IPS-15b (cell line): Measurements from ENCODE around the gene YIF1A.
A peak's percentile ranks its signal among the peaks of the same experiment; 100 is the strongest.

ENCODE experiments used
- H3K27me3 ChIP-seq: one replicate; pipeline ENCODE4 v1.6.1; 2013; ENCODE audit warnings: low read length; ENCODE audit not compliant: control insufficient read depth, insufficient read depth
- H3K36me3 ChIP-seq: one replicate; pipeline ENCODE4 v1.6.1; 2013; ENCODE audit warnings: low read length; ENCODE audit not compliant: control insufficient read depth, insufficient read depth
- H3K4me1 ChIP-seq: one replicate; pipeline ENCODE4 v1.6.1; 2013; ENCODE audit warnings: mild to moderate bottlenecking, low read length; ENCODE audit not compliant: control insufficient read depth, insufficient read depth
- H3K4me3 ChIP-seq: one replicate; pipeline ENCODE4 v1.5.1; 2013; ENCODE audit warnings: low read depth, low read length
- H3K9ac ChIP-seq: one replicate; pipeline ENCODE4 v1.6.1; 2013; ENCODE audit warnings: low read depth, mild to moderate bottlenecking, low read length
- H3K9me3 ChIP-seq: one replicate; pipeline ENCODE4 v1.6.1; 2013; ENCODE audit warnings: mild to moderate bottlenecking, low read length; ENCODE audit not compliant: control insufficient read depth, insufficient read depth

YIF1A gene

DNA sequence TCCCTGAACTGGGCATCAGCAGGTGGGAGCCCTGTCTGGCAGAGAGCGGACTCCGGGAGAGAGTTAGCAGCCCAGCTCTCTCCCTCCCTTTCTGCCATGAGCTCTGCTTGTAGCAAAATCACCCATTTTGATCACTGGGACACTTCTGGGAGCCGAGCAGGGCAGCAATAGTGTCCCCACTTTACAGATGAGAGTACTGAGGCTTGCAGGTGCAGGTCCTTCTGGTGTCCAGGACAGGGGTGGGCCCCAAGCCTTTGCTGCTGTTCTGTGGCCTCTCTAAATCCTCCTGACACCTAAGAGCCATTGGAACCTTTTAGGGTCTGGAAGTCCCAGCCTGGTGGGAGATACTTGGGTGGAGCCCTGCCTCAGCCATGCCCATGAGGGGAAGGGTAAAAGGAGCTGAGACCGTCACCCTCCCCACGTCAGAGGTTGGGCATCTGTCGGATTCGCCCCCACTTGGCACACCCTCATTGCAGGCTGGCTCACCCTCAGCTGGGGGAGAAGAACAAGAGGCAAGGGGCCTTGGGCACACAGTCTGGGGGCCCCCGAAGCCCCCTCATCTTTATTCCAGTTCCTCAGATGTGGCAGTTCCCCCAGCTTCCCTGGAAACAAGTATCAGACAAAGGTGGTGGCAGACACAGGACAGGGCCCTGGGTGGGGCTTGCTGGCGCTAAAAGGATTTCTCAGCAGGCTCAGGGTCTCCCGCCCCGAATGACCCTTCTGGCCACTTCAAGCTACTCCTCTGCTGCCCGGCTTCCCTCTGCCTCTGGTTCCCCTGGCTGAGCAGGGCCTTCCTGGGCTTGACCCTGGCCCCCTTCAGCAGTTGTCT lies 42.8 kb upstream of the YIF1A start:
- H3K9me3 ChIP-seq, result no peaks in the 10 kb centered on the region
- no peaks in the 10 kb centered on the region for H3K36me3 ChIP-seq
- no peak overlapping the region for H3K4me3 ChIP-seq
- no peak overlapping the region for H3K9ac ChIP-seq
- H3K4me1 ChIP-seq, result peaks cover 4% of the 10 kb centered on the region
- no peaks in the 10 kb centered on the region for H3K27me3 ChIP-seq

DNA sequence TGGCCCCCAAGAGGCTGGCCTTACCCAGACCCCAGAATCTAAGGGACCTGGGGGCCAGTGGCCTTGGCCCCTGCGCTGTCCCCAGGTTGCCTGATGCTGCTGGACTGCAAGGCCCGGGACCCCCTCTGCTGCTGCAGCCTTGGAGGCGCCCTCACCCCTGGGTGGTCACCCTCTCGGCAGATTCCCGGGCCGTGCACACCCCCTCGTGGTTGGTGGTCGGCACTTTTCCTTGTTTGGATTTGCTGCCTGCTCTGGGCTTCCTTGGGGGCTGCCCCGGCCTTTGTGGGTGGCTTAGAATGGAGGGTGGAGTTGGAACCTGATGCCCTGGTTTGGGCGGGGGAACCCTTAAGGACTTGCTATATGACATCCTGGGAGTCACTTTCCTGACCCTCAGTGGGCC lies 42.0 kb upstream of the YIF1A start:
- no peak overlapping the region for H3K9ac ChIP-seq
- no peaks in the 10 kb centered on the region for H3K36me3 ChIP-seq
- H3K4me1 ChIP-seq, result peaks cover 5% of the 10 kb centered on the region
- no peaks in the 10 kb centered on the region for H3K27me3 ChIP-seq
- H3K4me3 ChIP-seq, result no peak overlapping the region
- no peaks in the 10 kb centered on the region for H3K9me3 ChIP-seq

DNA sequence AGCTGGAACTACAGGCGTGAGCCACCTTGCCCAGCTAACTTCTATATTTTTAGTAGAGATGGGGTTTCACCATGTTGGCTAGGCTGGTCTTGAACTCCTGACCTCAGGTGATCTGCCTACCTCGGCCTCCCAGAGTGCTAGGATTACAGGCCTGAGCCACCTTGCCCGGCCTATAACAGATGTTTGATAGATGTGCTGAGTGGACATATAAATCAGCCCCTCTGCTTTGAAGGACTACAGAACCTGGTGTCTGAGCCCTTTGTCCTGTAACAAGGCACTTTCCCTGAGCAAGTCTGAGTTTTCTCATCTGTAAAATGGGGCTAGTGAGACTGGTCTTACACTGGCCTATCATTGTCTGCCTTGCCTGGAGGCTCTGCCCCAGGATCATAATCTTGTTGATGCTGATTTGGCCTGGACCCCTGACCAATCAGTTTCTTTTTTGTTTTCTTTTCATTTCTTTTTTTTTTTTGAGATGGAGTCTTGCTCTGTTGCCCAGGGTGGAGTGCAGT lies 40.3 kb upstream of the YIF1A start:
- Histone ChIP-seq H3K9ac (no peak overlapping the region), H3K4me3 (no peak overlapping the region), H3K36me3 (no peaks in the 10 kb centered on the region), H3K27me3 (no peaks in the 10 kb centered on the region), H3K4me1 (peaks cover 6% of the 10 kb centered on the region), H3K9me3 (no peaks in the 10 kb centered on the region)

DNA sequence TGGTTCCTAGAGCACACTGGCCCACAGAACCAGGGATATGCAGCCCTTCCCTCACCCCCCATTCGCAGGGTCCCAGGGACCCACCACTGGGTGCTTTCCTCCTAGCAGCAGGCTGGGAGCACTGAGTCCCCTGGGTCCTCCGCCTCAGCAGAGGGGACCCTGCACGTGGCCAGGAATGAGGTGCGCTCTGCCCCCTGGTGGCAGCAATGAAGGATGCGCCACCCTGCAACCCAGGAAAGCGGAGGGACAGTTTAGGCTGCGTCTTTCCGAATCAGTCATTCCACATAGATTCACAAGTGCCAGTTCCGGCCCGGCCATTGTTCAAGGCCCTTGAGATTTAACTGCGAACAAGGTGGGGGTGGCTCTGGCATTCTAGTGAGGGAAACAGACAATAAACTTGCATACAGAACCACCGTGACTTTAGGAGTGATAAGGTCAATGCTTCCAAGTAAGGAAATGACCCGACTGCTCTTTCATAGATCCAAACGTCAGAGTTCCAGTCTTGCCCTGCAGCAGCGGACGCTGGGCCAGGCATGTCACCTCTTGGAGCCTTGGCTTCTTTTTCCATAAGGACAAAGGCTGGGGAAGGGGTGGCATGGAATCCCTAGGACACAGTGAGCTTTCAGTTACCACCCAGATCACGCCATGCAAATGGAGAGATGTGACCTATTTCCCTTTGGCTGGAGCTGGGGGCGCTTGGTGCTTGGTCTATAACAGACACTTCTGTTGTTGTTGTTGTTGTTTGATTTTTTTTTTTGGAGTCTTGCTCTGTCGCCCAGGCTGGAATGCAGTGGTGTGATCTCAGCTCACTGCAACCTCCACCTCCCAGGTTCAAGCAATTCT lies 39.6 kb upstream of the YIF1A start:
- peak overlapping the region; percentile 26 for H3K4me3 ChIP-seq
- peaks cover 6% of the 10 kb centered on the region for H3K4me1 ChIP-seq
- H3K9ac ChIP-seq, result no peak overlapping the region
- H3K9me3 ChIP-seq, result no peaks in the 10 kb centered on the region
- H3K27me3 ChIP-seq, result no peaks in the 10 kb centered on the region
- no peaks in the 10 kb centered on the region for H3K36me3 ChIP-seq

DNA sequence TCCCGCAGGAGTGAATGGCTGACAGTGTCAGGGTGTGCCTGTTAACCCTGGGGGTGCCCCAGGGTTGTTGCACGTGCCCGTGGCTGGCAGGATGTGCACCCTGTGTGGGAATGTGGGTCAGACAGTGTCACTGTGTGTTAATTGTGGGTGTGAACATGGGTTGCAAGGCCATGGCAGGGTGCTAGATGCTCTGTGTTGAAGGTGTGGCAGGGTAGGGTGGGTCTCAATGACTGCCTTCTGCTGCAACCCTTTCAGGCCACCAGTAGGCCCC lies 39.0 kb upstream of the YIF1A start:
- Histone ChIP-seq H3K9me3 (no peaks in the 10 kb centered on the region), H3K4me3 (no peak overlapping the region), H3K9ac (no peak overlapping the region), H3K4me1 (peaks cover 6% of the 10 kb centered on the region), H3K36me3 (no peaks in the 10 kb centered on the region), H3K27me3 (no peaks in the 10 kb centered on the region)

DNA sequence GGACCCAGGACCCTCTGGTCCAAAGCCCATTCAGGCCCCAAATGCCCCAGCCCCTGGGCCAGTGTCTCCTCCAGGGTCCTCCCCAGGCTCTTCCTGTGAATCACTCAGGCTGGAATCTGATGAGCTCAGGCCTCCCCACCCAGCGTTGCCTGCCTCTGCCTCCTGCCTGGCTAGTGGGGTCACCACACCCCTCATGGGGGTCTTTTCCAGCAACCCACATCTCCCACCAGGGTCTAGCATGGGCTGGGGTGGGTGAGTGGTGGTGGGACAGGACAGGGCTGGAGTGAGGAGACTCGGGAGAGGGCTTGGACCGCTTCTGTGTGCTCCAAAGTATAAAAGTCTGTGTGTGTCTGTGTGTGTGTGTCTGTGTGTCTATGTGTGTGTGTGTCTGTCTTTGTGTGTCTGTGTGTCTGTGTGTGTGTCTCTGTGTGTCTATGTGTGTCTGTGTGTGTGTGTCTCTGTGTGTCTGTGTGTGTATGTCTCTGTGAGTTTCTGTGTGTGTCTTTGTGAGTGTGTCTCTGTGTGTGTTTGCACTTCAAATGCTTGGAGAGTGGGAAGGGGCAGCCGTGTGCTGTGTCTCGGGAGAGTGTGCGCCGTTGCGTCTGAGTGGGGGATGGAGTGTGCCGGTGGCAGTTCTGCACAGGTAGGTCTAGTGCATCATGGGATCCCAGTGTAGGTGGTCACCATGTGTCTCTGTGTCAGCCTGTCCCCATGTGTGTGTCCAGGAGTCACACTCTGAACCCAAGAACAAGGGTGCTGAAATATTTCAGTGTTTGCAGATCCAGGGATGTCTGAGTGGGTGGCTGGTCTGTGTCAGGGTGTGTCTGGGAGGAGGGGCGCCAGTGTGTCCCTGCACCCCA lies 38.5 kb upstream of the YIF1A start:
- H3K9ac ChIP-seq, result no peak overlapping the region

DNA sequence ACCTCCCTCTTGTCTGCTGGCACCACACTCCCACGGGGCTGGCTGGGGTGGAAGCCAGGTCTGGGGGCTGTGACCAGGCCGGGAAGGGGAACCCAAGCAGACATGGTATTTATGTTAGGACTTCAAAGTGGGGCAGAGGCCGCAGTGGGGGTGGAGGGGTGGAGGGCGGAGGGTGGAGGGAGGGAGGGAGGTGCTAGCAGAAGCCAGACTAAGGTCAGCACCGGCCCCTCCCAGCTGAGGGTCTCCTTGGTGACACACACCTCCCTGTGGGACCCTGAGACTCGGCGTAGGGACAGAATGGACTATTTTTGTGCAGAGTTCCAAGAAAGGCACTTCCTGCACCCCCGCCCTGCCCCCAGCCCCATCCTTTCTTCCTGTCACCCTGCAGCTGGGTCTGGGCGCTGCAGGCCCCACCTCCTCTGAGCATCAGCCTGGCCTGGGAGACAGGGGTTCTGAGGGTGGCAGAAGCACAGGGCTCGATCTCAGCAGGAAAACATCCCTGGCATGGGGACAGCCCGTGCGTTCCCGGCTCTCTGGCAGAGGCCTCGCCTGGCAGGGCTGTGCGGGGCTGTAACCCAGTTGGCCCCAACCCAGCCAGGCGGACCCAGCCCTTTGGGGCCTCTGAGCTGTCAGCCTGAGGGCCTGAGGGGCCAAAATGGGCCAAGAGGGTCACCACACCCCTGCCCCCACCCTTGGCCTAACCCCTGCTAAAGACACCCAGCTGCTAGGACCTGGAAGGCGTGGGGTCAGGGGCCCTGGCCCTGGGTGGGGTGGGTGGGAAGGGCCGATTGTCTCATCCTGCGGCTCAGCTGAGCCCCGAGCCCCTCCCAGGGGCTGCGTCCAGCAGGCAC lies 37.5 kb upstream of the YIF1A start:
- Histone ChIP-seq H3K27me3 (no peaks in the 10 kb centered on the region), H3K9ac (no peak overlapping the region), H3K36me3 (no peaks in the 10 kb centered on the region), H3K4me3 (no peak overlapping the region), H3K9me3 (no peaks in the 10 kb centered on the region), H3K4me1 (peaks cover 6% of the 10 kb centered on the region)

More for the DNA sequence above, 38.5 kb upstream of the YIF1A start:
- Histone ChIP-seq H3K4me3 (no peak overlapping the region), H3K27me3 (no peaks in the 10 kb centered on the region), H3K9me3 (no peaks in the 10 kb centered on the region), H3K36me3 (no peaks in the 10 kb centered on the region), H3K4me1 (peaks cover 6% of the 10 kb centered on the region)

DNA sequence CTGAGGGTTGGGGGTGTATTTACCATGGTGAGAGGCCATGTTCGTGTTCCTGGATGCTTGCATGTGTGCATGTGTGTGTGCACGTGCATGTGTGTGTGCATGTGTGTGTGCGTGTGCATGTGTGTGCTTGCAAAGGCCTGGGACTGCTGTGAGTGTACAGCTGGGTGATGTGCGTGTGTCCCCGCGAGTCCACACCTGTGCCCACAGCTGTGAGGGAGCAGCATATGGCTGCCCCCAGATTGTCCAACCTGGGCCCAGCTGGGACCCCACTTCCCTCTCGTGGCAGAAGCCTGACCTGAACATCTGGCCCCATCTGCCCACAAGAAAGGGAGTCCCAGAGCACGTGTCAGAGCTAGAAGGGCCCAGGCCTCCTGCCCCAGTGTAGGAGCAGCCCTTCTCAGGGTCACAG lies 36.3 kb upstream of the YIF1A start:
- no peaks in the 10 kb centered on the region for H3K27me3 ChIP-seq
- no peak overlapping the region for H3K4me3 ChIP-seq
- no peaks in the 10 kb centered on the region for H3K36me3 ChIP-seq
- H3K9ac ChIP-seq, result peak overlapping the region; percentile 37
- peaks cover 6% of the 10 kb centered on the region for H3K4me1 ChIP-seq
- no peaks in the 10 kb centered on the region for H3K9me3 ChIP-seq

DNA sequence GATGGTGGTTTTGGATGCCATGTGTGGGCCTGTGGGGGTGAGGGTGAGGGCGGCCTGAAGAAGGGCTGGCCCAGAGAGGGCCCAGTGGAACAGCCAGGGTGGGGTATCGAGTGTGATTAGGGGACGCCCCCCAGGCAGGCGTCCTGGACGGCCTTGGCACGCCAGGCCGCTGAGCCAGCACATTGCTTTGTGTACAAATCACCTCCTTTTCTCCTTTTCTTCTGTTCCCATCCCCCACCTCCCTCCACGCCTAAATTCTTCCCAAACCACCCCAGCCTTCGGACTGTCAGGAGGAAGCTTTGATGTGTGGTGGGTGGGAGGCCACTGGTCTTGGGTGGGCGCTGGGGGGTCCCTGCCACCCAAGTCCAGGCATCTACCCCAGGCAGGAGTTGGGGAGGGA lies 35.7 kb upstream of the YIF1A start:
- H3K4me1 ChIP-seq, result peaks cover 6% of the 10 kb centered on the region
- H3K36me3 ChIP-seq, result no peaks in the 10 kb centered on the region
- H3K27me3 ChIP-seq, result no peaks in the 10 kb centered on the region
- H3K9me3 ChIP-seq, result no peaks in the 10 kb centered on the region
- peak overlapping the region; percentile 37 for H3K9ac ChIP-seq
- H3K4me3 ChIP-seq, result no peak overlapping the region

DNA sequence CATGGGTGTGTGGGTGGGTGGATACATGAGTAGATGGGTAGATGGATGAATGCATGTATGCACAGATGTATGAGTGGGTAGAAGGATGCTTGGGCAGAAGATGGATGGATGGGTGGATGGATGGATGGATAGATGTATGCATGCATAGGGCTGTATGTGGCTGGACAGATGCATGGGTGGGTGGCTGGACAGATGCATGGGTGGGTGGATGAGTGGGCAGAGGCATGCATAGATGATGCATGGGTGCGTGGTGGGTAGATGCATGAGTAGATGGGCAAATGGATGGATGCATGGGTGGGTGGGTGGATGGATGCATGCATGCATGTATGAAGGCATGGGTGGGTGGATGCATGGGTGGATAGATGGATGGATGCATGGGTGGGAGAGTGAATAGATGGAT lies 34.7 kb upstream of the YIF1A start:
- Histone ChIP-seq H3K9me3 (no peaks in the 10 kb centered on the region), H3K36me3 (no peaks in the 10 kb centered on the region), H3K4me3 (no peak overlapping the region), H3K4me1 (peaks cover 5% of the 10 kb centered on the region), H3K27me3 (no peaks in the 10 kb centered on the region), H3K9ac (no peak overlapping the region)
